HepG2 (cell line): ENCODE results near the gene ESPN.

Experiments
- AGO1 ChIP-seq: fragments of 200-400 bp; formaldehyde crosslinking; IDR thresholded peaks from 2 replicates; pipeline ENCODE4 v1.6.1; 2017; ENCODE audit warnings: mild to moderate bottlenecking, low read depth, low read length, moderate library complexity; ENCODE audit not compliant: poor library complexity, severe bottlenecking
- CTCF ChIP-seq: sonication (generic); formaldehyde crosslinking; IDR thresholded peaks from 2 replicates; pipeline ENCODE4 v1.5.0; 2020; ENCODE audit warnings: mild to moderate bottlenecking, missing genetic modification reagents, moderate library complexity
- EZH2 ChIP-seq: conservative IDR thresholded peaks from 2 replicates; pipeline ENCODE4 v1.6.1; 2012; ENCODE audit warnings: mild to moderate bottlenecking, low read depth, low read length, moderate library complexity
- FOXM1 ChIP-seq: sonication (generic); formaldehyde crosslinking; IDR thresholded peaks from 2 replicates; pipeline ENCODE4 v1.5.0; 2020; ENCODE audit warnings: missing genetic modification reagents
- POLR2AphosphoS5 ChIP-seq: IDR thresholded peaks from 2 replicates; pipeline ENCODE4 v1.6.1; 2012; ENCODE audit warnings: low read depth, low read length
- RBM39 ChIP-seq: fragments of 200-400 bp; formaldehyde crosslinking; IDR thresholded peaks from one replicate; pipeline ENCODE4 v1.6.1; 2018; ENCODE audit warnings: antibody characterized with exemption, mild to moderate bottlenecking, low read depth, low read length; ENCODE audit not compliant: poor library complexity, severe bottlenecking
- TBP ChIP-seq: sonication (generic); formaldehyde crosslinking; IDR thresholded peaks from 2 replicates; pipeline ENCODE4 v1.5.0; 2020; ENCODE audit warnings: missing genetic modification reagents
- ZNF256 ChIP-seq: sonication (generic); formaldehyde crosslinking; conservative IDR thresholded peaks from 2 replicates; pipeline ENCODE4 v1.4.0; 2020; ENCODE audit warnings: missing genetic modification reagents
- ZNF709 ChIP-seq: sonication (generic); formaldehyde crosslinking; IDR thresholded peaks from 2 replicates; pipeline ENCODE4 v1.5.0; 2020; ENCODE audit warnings: mild to moderate bottlenecking, missing genetic modification reagents
- TF ChIP-seq, protein P1 (sequence below): sonication (generic); formaldehyde crosslinking; IDR thresholded peaks from 2 replicates; pipeline ENCODE4 v1.4.0; 2020; ENCODE audit warnings: missing genetic modification reagents

DNA sequence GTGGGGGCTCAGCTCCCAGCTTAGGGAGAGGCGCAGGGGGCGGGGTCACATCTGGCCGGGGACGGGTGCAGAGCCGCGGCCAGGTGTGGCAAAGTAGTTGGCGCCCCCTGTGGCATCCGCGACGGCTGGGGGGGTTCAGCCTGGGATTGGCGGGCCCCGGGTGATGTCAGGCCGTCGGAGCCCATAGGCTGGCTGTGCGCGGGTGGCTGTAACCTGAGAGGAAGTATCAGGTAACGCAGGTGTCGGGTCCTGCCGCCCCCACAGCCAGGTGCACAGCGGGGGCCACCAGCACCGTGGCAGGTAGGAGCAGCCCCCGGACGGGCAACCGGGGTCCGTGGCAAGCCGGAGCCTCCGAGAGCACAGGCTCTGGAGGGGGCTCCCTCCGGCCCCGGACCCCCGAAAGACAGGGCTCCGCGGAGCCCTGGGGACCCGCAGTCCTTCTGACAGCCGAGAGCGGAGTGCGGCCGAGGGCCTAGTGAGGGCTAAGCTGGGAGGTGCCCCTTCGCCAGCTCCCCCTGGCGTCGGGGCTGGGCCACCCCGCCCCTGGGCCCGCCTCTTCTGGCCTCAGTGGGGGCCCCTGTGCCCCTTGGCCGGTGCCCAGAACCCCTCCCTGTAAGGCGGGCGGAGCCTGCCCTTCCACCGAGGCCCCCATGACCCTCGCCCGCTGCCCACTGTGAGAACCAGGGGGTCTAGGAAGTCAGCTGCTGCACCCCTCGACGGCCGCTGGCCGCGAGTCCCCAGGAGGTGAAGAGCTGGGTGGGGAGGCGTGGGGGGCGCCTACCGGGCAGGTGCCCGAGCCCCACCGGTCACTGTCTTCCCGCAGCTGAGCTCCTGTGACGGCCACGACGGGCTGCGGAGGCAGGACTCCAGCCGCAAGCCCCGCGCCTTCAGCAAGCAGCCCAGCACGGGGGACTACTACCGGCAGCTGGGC, 23.5 kb downstream of the ESPN start:
- peak; percentile 68 for TF ChIP-seq CTCF (CRISPR knock-in tag)
- no peak for TF ChIP-seq EZH2
- TF ChIP-seq ZNF709 (CRISPR knock-in tag): no peak
- TF ChIP-seq TBP (CRISPR knock-in tag): no peak
- peak; percentile 72 for TF ChIP-seq AGO1
- TF ChIP-seq, protein P1, sequence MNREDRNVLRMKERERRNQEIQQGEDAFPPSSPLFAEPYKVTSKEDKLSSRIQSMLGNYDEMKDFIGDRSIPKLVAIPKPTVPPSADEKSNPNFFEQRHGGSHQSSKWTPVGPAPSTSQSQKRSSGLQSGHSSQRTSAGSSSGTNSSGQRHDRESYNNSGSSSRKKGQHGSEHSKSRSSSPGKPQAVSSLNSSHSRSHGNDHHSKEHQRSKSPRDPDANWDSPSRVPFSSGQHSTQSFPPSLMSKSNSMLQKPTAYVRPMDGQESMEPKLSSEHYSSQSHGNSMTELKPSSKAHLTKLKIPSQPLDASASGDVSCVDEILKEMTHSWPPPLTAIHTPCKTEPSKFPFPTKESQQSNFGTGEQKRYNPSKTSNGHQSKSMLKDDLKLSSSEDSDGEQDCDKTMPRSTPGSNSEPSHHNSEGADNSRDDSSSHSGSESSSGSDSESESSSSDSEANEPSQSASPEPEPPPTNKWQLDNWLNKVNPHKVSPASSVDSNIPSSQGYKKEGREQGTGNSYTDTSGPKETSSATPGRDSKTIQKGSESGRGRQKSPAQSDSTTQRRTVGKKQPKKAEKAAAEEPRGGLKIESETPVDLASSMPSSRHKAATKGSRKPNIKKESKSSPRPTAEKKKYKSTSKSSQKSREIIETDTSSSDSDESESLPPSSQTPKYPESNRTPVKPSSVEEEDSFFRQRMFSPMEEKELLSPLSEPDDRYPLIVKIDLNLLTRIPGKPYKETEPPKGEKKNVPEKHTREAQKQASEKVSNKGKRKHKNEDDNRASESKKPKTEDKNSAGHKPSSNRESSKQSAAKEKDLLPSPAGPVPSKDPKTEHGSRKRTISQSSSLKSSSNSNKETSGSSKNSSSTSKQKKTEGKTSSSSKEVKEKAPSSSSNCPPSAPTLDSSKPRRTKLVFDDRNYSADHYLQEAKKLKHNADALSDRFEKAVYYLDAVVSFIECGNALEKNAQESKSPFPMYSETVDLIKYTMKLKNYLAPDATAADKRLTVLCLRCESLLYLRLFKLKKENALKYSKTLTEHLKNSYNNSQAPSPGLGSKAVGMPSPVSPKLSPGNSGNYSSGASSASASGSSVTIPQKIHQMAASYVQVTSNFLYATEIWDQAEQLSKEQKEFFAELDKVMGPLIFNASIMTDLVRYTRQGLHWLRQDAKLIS: no peak
- TF ChIP-seq RBM39: no peak
- TF ChIP-seq FOXM1: no peak
- TF ChIP-seq POLR2AphosphoS5: peak; percentile 63
- 0 out of 2 replicates have a peak, but pooled peaks have one; percentile 60 for TF ChIP-seq ZNF256 (CRISPR knock-in tag)
